Brain microvascular endothelial cell (primary cell): ENCODE measurements around the gene EIF4E3.

ENCODE experiments used
- DNase-seq: peaks from one replicate; pipeline ENCODE4 v3.0.0-alpha.2; 2020
- H3K27ac ChIP-seq: fragments of 250-450 bp; sonication (Bioruptor Pico); 2 replicates; pipeline ENCODE4 v1.5.1; 2020; ENCODE audit warnings: mild to moderate bottlenecking, moderate library complexity
- H3K27me3 ChIP-seq: fragments of 250-450 bp; sonication (Bioruptor Pico); replicated peaks from 2 replicates; pipeline ENCODE4 v1.5.1; 2020; ENCODE audit warnings: mild to moderate bottlenecking
- H3K36me3 ChIP-seq: fragments of 250-450 bp; sonication (Bioruptor Pico); replicated peaks from 2 replicates; pipeline ENCODE4 v1.5.1; 2020; ENCODE audit warnings: mild to moderate bottlenecking
- H3K4me3 ChIP-seq: 2 replicates; pipeline ENCODE4 v1.5.1; 2011; ENCODE audit warnings: low read depth, mild to moderate bottlenecking, control low read depth, low read length, moderate library complexity
- in situ Hi-C: cut with HindIII; loops from 2 replicates; pipeline ENCODE4 v1.10.0; 2017; ENCODE audit warnings: low sequenced_read_pairs, low pct_ligation_motif_present
- TF ChIP-seq, protein P1 (sequence below): IDR thresholded peaks from 2 replicates; pipeline ENCODE4 v1.5.1; 2011; ENCODE audit warnings: low read depth, mild to moderate bottlenecking, moderate library complexity, low read length, control low read depth, inconsistent platforms; ENCODE audit errors: missing control alignments

Gene EIF4E3

DNA sequence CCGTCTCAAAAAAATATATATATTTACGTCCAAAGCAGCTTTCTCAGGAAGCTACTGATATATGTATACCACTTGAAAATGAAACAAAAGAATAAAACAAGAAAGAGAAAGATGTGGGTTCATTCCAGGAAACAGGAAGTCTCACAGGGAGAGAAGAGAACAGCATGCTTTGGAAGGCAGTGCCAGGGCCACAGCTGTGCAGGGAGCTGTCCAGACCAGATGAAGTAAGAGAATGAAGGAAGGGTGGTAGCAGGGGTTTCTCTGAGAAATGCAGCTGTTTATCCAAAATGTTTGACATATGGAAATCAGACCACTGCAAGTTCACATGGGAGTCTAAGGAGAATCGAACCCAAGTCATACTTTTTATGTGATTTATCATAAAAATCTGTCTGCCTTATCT is 19.5 kb upstream of the EIF4E3 start:
- Histone ChIP-seq H3K27me3 (no peaks in the 10 kb centered on the region), H3K4me3 (no peak overlapping the region), H3K36me3 (no peaks in the 10 kb centered on the region), H3K27ac (no peak overlapping the region)
- TF ChIP-seq, protein P1, sequence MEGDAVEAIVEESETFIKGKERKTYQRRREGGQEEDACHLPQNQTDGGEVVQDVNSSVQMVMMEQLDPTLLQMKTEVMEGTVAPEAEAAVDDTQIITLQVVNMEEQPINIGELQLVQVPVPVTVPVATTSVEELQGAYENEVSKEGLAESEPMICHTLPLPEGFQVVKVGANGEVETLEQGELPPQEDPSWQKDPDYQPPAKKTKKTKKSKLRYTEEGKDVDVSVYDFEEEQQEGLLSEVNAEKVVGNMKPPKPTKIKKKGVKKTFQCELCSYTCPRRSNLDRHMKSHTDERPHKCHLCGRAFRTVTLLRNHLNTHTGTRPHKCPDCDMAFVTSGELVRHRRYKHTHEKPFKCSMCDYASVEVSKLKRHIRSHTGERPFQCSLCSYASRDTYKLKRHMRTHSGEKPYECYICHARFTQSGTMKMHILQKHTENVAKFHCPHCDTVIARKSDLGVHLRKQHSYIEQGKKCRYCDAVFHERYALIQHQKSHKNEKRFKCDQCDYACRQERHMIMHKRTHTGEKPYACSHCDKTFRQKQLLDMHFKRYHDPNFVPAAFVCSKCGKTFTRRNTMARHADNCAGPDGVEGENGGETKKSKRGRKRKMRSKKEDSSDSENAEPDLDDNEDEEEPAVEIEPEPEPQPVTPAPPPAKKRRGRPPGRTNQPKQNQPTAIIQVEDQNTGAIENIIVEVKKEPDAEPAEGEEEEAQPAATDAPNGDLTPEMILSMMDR = no peak
- in situ Hi-C loops = no loop called here
- DNase-seq = no peak

GRCh38 chr3:71742621-71743020 is 17.4 kb upstream of the EIF4E3 start:
- in situ Hi-C loops = no loop called here
- no peak overlapping the region for H3K27ac ChIP-seq
- TF ChIP-seq, protein P1 = no peak
- no peak overlapping the region for H3K4me3 ChIP-seq
- no peaks in the 10 kb centered on the region for H3K27me3 ChIP-seq
- no peak for DNase-seq
- no peaks in the 10 kb centered on the region for H3K36me3 ChIP-seq

DNA sequence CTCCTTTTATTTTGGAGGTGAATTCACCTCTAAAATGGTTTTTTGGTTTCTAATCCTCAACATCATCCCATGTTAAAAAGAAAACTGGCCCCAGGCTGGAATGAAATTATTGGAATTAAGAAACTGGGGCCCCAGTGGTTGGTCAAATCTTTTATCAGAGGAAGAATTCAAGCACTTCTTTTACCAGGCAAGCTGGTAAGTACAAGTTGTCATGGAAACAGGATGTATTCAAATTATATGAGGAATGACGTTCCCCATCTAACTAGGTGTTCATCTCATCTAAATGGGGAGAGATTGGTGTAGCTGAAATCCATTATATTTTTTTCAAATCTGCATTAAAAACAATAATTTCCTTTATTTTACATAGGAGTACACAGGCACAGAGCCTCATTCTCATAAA is 9.7 kb upstream of the EIF4E3 start:
- no peak for DNase-seq
- H3K27ac ChIP-seq = no peak overlapping the region
- no peak overlapping the region for H3K4me3 ChIP-seq
- H3K27me3 ChIP-seq = no peaks in the 10 kb centered on the region
- TF ChIP-seq, protein P1 = no peak
- in situ Hi-C loops = no loop called here
- no peaks in the 10 kb centered on the region for H3K36me3 ChIP-seq

DNA sequence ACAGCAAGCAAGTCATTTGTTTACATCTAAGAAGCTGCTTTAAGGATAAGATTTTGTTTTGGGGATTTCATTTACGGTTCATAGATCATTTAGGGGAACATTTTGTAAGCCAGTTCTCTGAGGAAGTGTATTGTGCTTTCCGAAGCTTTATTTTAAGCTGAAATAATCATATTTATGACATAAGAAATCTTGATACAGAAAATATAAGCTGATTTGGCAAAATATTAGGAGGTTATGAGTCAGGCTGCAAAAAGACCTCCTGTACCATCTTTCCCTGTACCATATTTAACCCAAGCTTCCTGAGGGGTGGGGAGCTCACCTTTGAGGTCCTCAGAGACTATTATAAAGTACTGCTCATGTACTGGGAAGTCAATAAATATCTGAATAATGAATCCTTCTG is 8.1 kb upstream of the EIF4E3 start:
- Histone ChIP-seq H3K27me3 (no peaks in the 10 kb centered on the region), H3K4me3 (no peak overlapping the region), H3K36me3 (no peaks in the 10 kb centered on the region), H3K27ac (no peak overlapping the region)
- TF ChIP-seq, protein P1 = no peak
- in situ Hi-C loops = no loop called here
- no peak for DNase-seq

DNA sequence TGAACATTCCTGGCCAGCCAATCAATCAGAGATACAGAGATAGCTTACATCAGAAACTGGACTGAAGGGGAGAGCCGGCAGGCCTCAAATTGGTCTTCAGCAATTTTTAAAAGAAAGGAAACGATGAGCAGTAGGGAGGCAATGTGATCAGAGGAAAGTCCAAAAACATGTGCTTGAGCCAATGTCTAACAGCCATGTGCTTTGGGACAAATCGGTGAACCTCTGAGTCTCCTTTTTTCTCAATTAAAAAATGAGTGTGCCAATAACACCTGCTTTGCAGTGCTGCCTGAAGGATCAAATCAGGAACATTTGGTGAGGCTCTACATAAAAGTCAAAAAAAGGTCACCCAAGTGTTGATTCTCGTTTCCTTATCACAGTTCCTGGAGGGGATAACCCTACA is 7.4 kb upstream of the EIF4E3 start:
- H3K27me3 ChIP-seq = no peaks in the 10 kb centered on the region
- H3K4me3 ChIP-seq = no peak overlapping the region
- TF ChIP-seq, protein P1 = no peak
- H3K36me3 ChIP-seq = no peaks in the 10 kb centered on the region
- no peak overlapping the region for H3K27ac ChIP-seq
- DNase-seq = no peak
- in situ Hi-C loops = no loop called here

GRCh38 chr3:71728632-71729342 is 3.6 kb upstream of the EIF4E3 start:
- DNase-seq = no peak
- in situ Hi-C loops = no loop called here
- Histone ChIP-seq H3K27ac (no peak overlapping the region), H3K4me3 (no peak overlapping the region), H3K27me3 (peaks cover 8% of the 10 kb centered on the region), H3K36me3 (no peaks in the 10 kb centered on the region)
- TF ChIP-seq, protein P1 = no peak
